HG02798 (cell line): ENCODE data around the gene TMEM163.

Experiments used
- ATAC-seq: cut with Tn5 transposase; IDR thresholded peaks from one replicate; pipeline ENCODE4 v1.9.1; 2021; ENCODE audit warnings: mild to moderate bottlenecking; ENCODE audit not compliant: unreplicated experiment, poor library complexity

TMEM163 gene

DNA sequence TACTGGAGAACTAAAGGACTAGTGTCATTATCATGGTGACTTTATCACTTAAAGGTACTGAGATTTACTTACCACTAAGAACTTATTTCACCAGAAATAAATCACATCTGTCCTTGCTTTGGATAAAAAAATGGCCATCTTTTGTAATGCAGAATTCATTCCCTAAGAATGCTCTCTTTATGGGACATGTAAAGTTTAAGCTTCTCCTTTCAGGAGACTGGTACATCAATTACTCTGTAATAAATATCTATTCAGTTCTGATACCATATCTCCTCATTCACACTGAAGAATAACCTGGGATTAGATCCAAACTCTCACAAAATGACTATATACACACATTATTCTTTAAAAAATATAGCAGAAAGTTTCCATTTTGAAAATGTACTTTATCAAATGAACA, 24.4 kb downstream of the TMEM163 start:
- no peak for ATAC-seq

DNA sequence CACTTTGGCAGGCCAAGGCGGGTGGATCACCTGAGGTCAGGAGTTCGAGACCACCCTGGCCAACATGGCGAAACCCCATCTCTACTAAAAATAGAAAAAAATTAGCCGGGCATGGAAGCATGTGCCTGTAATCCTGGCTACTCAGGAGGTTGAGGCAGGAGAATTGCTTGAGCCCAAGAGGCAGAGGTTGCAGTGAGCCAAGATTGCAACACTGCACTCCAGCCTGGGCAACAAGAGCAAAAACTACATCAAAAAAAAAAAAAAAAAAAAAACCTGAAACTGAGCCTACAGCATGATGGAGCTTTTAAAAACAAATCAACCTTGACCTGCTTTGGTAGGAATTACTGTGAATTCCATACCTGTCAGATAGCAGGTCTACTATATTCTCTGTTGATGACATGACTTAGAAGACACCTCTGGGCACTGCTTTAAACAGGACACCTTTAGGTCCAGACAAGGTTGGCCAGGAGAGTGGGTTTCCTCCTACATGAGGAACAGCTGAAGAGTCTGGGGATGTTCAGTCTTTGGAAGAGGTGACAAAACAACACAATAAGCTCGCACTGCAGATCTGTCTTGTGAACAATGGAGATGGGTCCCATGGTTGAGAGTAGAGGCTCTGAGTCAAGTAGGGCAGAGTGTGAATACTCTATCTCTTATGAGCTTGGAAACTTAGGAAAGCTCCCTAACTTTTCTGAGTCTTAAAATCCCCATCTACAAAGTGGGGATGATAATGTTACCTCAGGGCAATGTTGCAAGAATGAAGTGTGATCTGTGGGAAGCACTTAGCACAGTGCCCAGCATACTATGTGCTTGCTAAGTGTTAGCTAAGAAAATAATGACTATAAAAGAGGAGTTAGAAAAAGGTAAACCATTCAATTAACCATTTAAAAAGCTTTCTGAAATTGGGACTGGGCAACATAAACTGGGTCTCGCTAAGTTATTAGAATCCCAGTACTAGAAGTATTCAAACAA, 25.2 kb downstream of the TMEM163 start:
- ATAC-seq, result no peak

DNA sequence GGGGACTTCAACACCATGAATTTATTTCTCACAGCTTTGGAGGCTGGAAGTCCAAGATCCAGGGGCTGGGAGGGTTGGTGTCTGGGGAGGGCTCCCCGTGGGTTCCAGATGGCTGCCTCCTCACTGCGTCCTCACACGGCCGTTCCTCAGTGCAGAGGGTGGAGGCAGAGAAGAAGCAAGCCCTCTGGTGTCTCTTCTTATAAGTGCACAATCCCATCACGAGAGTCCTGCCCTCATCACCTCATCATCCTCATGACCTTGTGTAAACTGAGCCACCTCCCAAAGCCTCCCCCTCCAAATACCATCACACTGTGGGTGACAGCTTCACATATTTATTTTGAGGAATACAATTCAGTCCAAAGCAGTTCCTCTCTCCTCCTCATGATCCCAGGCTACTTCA, 26.3 kb downstream of the TMEM163 start:
- no peak for ATAC-seq

DNA sequence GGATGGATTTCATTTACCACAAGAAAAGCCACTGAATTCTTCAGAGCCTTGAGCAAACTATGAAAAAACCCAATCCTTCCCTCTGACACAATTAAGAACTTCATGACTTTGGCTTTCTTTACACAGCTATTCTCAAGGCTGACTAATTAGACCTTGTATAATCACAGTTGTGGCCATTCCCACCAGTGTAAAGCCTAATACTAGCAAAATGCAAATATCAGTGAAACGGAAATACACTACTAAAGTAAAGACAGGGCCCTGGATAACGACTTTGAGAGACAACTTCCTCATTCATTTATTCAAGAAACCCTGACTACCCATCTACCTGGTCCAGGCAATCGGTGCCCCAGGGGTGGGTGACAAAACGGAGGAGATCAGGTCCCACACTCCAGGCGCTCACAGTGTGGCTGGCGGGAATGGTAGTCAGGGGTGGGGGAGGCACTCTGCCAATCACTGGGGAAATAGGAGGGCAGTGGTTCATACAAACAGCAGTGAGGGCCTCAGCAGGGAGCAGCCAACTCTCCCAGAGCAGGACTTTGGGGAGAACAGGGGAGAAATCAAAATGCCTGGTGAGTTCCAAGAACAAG, 28.1 kb downstream of the TMEM163 start:
- ATAC-seq, result no peak

DNA sequence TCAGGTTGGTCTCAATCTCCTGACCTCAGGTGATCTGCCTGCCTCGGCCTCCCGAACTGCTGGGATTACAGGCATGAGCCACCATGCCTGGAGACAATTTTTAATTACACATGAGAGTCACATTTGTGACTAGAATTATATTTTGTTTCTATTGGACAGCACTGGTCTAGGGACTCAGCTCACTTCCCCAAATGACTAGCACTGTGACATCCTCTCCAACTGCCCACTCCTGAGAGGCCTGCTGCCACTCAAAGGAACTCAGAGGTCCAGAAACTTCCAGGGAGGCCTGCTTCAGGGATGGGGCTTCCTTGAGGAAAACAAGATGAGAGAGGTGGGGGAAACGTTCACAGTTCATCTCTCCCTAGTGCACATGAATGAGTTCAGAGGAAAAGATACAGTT, 29.5 kb downstream of the TMEM163 start:
- ATAC-seq, result no peak

DNA sequence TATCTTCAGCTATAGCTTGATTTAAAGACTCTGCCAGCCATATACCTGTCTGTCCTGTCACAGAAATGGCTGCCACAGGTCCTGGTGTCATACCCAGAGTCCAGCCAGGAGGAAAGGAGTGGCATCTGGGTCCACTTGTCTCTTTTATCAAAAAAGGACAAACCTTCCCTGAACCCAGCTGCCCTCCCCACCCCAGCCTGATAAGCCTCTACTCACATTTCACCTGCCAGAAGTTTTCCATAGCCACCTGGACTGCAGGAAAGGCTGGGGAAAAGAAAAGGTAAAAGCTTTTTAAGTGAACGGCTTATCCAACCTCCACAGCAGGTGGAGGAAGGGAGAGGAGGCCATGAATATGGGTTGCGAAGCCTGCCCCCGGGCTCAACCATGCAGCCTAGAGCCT, 32.8 kb downstream of the TMEM163 start:
- ATAC-seq, result no peak

GRCh38 chr2:134683561-134684112, 35.2 kb downstream of the TMEM163 start:
- ATAC-seq, result peak; percentile 74

DNA sequence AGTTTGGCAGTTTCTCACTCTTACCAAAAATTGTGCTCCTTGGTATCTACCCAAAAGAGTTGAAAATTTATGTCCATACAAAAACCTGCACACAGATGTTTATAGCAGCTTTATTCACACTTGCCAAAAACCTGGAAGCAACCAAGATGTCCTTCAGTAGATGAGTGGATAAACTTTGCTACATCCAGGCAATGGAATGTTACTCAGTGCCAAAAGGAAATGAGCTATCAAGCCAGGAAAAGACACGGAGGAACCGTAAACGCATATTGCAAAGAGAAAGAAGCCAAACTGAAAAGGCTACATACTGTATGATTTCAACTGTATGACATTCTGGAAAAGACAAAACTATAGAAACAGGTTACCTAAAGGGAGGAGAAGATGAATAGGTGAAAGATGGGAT, 36.1 kb downstream of the TMEM163 start:
- no peak for ATAC-seq

DNA sequence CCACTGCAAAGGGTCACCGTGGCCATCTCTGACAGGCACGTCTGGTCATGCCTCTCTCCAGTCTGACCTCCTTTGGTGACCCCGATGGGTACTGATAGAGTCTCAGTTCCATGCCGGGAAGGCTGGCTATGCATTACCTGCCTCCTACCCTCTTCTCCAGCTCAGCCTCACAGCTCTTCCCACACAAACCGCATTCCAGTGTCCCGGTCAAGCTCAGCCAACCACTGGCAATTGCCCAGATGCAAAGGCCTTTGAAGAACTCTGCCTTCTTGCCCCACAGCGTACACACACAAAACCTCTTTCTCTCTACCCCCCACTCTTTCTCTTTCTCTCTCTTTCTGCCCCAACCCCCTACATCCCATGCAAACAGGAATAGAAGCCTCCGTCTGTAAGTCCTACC, 37.6 kb downstream of the TMEM163 start:
- no peak for ATAC-seq

- no peak for ATAC-seq
These were observed 39.1 kb downstream of the TMEM163 start for GRCh38 chr2:134679745-134680144.

DNA sequence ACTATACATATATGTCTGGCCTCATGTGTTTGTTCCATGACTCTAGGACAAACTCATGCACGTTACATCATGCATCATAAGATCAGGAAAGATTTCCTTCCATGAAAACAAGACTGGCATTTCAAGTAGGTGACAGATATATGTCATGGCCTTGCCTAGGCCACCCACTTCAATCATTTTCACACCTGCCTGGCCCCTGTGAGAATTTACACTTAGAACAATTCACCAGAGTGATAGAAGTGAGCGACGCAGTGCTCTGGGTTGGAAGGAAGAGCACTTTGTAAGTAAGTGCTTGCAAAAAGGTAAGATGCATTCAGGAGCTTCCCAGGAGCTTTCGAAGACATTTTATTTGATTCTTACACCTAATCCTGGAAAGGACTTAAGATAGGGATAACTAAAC, 39.5 kb downstream of the TMEM163 start:
- no peak for ATAC-seq

DNA sequence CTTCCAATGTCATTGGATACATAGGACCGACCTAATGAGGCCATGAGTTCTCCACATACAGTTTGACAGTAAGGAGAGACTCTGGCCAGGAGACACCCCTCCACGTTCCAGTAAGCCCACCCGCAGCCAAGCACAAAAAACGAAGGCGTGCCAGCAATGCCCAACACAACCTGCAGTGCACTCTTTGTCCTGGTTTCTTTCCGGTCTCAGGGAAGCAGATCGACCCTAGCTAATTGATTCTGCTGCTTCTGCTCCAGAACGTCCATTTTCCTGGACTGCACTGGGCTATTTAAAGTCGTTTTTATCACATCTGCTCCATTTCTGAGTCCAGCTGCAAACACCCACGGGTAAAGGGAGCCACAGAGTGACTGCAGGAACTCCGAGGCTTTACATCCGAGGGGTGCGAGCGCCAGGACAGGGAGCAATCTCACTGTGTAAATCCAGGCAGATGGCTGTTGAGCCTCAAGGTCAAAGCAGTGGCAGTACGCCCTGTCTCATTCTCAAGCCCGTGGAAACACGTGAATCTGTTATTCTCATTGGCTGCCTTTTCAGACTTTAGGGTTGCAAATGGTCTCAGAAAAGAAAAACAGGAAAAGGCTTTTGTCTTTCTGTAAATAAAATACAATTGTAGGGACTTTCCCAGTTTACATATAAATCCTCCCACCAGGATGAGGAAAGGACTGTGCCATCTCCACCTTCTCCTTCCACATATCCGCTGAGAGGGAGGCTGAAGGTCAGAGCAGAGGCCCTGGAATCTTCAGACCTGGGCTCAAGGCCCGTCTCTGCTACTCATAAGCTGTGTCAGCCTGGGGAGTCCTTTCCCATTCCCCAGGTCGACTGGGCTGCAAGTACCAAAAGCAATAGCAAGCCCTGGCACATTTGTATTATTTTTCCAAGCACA, 40.7 kb downstream of the TMEM163 start:
- ATAC-seq, result no peak

GRCh38 chr2:134676960-134677359, 41.8 kb downstream of the TMEM163 start:
- ATAC-seq, result no peak

GRCh38 chr2:134675314-134675713, 43.5 kb downstream of the TMEM163 start:
- no peak for ATAC-seq

DNA sequence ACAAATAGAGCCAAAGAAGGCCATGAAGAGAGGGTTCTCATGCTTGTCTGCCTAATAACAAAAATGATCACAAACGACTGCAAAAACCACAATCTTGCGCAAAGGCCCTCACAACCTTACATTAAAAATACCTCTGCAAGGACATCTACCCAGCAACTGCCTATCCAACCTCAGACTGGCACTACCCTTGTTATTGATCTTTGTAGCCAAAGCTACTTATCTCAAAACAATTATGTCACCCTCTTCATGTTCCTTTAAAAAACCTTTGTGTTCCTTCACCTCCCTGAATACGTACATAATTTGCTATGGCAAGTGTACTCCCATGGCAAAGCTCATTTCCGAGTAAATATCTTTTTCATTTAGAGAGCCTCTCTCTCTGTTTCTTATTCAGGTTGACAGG, 44.1 kb downstream of the TMEM163 start:
- ATAC-seq, result no peak

DNA sequence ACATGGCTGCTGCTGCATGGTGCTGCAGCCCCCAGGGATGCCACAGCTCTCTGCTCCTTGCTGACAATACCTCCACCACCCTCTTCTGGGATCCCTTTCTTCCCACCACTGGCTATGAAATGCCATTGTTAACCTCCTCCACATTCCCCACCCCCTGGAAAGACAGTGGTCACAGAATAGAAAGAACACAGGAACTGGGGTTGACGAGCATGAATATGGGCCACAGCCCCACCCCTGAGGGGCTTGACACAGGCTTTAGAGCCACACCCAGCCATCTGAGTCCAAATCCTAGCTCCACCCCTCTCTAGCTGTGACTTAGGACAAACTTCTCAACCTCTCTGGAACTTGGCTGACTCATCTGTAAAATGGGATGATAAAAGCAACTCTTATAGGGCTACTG, 47.3 kb downstream of the TMEM163 start:
- ATAC-seq, result no peak

DNA sequence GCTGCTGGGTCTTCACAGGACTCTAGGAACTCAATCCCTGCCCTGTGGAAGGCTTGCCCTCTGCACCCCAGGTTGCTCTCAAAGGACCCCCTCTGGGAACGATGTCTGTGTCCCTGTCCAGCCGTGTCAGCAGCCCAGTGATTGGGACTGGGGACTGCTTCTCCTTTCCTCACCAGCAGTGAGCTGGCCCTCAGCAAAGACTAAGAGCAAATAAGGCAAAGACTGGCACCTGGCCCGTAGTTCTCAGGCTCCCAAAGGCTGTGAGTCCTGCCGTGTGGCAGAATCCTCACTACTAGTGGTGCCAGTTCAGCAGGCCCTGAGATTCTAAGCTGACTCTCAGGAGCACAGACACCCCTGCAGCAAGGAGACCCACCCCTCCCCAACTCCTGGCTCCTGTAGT, 47.8 kb downstream of the TMEM163 start:
- ATAC-seq, result no peak

- ATAC-seq, result no peak
These were observed 48.8 kb downstream of the TMEM163 start for GRCh38 chr2:134669731-134670669.

DNA sequence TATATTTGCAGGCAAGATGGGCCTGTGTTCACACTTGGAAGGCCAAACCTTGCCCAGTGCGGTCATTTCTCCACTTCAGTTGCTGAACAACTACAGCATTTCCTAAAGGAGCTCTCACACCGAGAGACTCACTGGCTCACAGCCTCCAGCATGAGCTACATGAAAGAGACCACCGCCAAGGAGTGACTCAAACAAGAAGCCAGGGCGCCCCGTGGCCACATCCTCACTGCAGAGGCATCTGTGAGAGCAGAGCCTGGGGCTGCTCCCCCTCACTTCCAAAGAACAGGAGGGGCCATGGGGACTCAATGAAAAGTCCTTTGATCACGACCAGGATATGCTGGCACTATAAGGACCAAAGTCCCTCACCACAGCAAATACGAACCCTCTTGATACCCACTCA, 50.0 kb downstream of the TMEM163 start:
- ATAC-seq, result peak; percentile 44
